ENCODE measurements around the gene BACH2.
"Not testable (repeated sequence)": the region's sequence is repeated elsewhere in the genome, so short reads cannot be mapped to it uniquely, and the experiment has no call there.

Gene BACH2

GRCh38 chr6:89977808-89978748, 318.6 kb downstream of the BACH2 start:
- in situ Hi-C loops (cut with HindIII; ENCODE audit: low sequenced_read_pairs), result no loop called here
- TF ChIP-seq CTCF (IDR thresholded peaks at IDR 0.05; ENCODE audit: low read depth, low read length), result no peak
- H3K4me3 ChIP-seq (ENCODE audit: low read depth, low read length), result no peak overlapping the region
- peak; percentile 63 for DNase-seq (ENCODE audit: low read depth, low spot score)

GRCh38 chr6:89976694-89977020, 320.0 kb downstream of the BACH2 start:
- in situ Hi-C loops (cut with HindIII; ENCODE audit: low sequenced_read_pairs), result no loop called here
- no peak overlapping the region for H3K4me3 ChIP-seq (ENCODE audit: low read depth, low read length)
- no peak for DNase-seq (ENCODE audit: low read depth, low spot score)
- no peak for TF ChIP-seq CTCF (IDR thresholded peaks at IDR 0.05; ENCODE audit: low read depth, low read length)

GRCh38 chr6:89975991-89976693, 320.5 kb downstream of the BACH2 start:
- TF ChIP-seq CTCF (IDR thresholded peaks at IDR 0.05; ENCODE audit: low read depth, low read length), result no peak
- DNase-seq (ENCODE audit: low read depth, low spot score), result no peak
- in situ Hi-C loops (cut with HindIII; ENCODE audit: low sequenced_read_pairs), result no loop called here
- no peak overlapping the region for H3K4me3 ChIP-seq (ENCODE audit: low read depth, low read length)

- no peak overlapping the region for H3K4me3 ChIP-seq (ENCODE audit: low read depth, low read length)
- no peak for DNase-seq (ENCODE audit: low read depth, low spot score)
- in situ Hi-C loops (cut with HindIII; ENCODE audit: low sequenced_read_pairs), result no loop called here
- TF ChIP-seq CTCF (IDR thresholded peaks at IDR 0.05; ENCODE audit: low read depth, low read length), result no peak
Measured at GRCh38 chr6:89975366-89975765, 321.3 kb downstream of the BACH2 start.

- TF ChIP-seq CTCF (IDR thresholded peaks at IDR 0.05; ENCODE audit: low read depth, low read length), result no peak
- DNase-seq (ENCODE audit: low read depth, low spot score), result no peak
- H3K4me3 ChIP-seq (ENCODE audit: low read depth, low read length), result no peak overlapping the region
- in situ Hi-C loops (cut with HindIII; ENCODE audit: low sequenced_read_pairs), result no loop called here
Measured at GRCh38 chr6:89974834-89975233, 321.8 kb downstream of the BACH2 start.

- in situ Hi-C loops (cut with HindIII; ENCODE audit: low sequenced_read_pairs), result no loop called here
Measured at GRCh38 chr6:89972025-89972381, 324.6 kb downstream of the BACH2 start.

GRCh38 chr6:89971338-89972024, 325.2 kb downstream of the BACH2 start:
- H3K4me3 ChIP-seq (ENCODE audit: low read depth, low read length); in situ Hi-C loops (cut with HindIII; ENCODE audit: low sequenced_read_pairs); DNase-seq (ENCODE audit: low read depth, low spot score): not testable (repeated sequence)

More at GRCh38 chr6:89972025-89972381, 324.6 kb downstream of the BACH2 start:
- H3K4me3 ChIP-seq (ENCODE audit: low read depth, low read length), result no peak overlapping the region
- TF ChIP-seq CTCF (IDR thresholded peaks at IDR 0.05; ENCODE audit: low read depth, low read length), result no peak
- no peak for DNase-seq (ENCODE audit: low read depth, low spot score)
